Naive thymus-derived CD8-positive, alpha-beta T cell (primary cell): ENCODE data around the gene CCNO. TPM values are rescaled to one million over a fixed set of nuclear protein-coding genes. Genes with fewer than 3 reads are reported as not detected.

ENCODE experiments used
- ATAC-seq, 2 donors: fragments of 150-1000 bp; cut with Tn5 transposase in 1 of 2; sonication (Bioruptor Pico), chemical (Tn5 transposase) in 1 of 2; 1 replicate in 1 of 2; 2 replicates in 1 of 2; pipeline ENCODE4 v1.10.0; 2021; ENCODE audit warnings: mild to moderate bottlenecking in 2 of 2, moderate library complexity in 2 of 2
- POLR2A ChIA-PET: fragments of 350-600 bp; sonication (Branson Sonifier 250); formaldehyde crosslinking; loops from one replicate; lab custom pipeline; 2021; ENCODE audit warnings: antibody characterized with exemption; lab: Charles Lee
- DNase-seq, 10 donors: peaks; one replicate each; pipeline versions ENCODE4 v3.0.0 to v3.0.0-alpha.2; 2020 to 2022
- H3K27ac Mint-ChIP-seq, 10 donors: one replicate each; pipeline ENCODE4 v1.8.0; 2020 to 2022; ENCODE audit warnings: mild to moderate bottlenecking in 10 of 10, mixed read lengths in 10 of 10, moderate library complexity in 4 of 10, inconsistent platforms in 1 of 10
- H3K27me3 Mint-ChIP-seq, 5 donors: one replicate each; pipeline ENCODE4 v1.8.0; 2021 to 2022; ENCODE audit warnings: mixed read lengths in 5 of 5
- H3K36me3 Mint-ChIP-seq, 3 donors: one replicate each; pipeline ENCODE4 v1.8.0; 2020 to 2022; ENCODE audit warnings: mixed read lengths in 3 of 3, mild to moderate bottlenecking in 2 of 3, inconsistent platforms in 1 of 3
- H3K4me1 Mint-ChIP-seq, 4 donors: one replicate each; pipeline ENCODE4 v1.8.0; 2021 to 2022; ENCODE audit warnings: mixed read lengths in 4 of 4
- H3K4me3 Mint-ChIP-seq, 10 donors: one replicate each; pipeline ENCODE4 v1.8.0; 2020 to 2022; ENCODE audit warnings: mild to moderate bottlenecking in 10 of 10, mixed read lengths in 10 of 10, moderate library complexity in 6 of 10, inconsistent platforms in 1 of 10
- H3K9me3 Mint-ChIP-seq, 9 donors: one replicate each; pipeline ENCODE4 v1.8.0; 2020 to 2022; ENCODE audit warnings: mixed read lengths in 9 of 9, mild to moderate bottlenecking in 3 of 9, inconsistent platforms in 1 of 9, moderate library complexity in 1 of 9
- polyA plus RNA-seq, 3 donors: library from polyadenylated mRNA; unstranded; fragments of 300-500 nt; fragmentation: Illumina TruSeq; gene quantifications; one replicate each; pipeline ENCODE4 v1.2.3, GENCODE V29; 2021
- total RNA-seq, 8 experiments: library from RNA in 2 of 8; stranded (reverse) in 2 of 8; gene quantifications; one replicate each; pipeline ENCODE4 v1.2.3 and lab custom pipeline; 2021 to 2026

Gene CCNO
- total and polyA plus RNA-seq, 5 experiments from 2014 or later = not detected

DNA sequence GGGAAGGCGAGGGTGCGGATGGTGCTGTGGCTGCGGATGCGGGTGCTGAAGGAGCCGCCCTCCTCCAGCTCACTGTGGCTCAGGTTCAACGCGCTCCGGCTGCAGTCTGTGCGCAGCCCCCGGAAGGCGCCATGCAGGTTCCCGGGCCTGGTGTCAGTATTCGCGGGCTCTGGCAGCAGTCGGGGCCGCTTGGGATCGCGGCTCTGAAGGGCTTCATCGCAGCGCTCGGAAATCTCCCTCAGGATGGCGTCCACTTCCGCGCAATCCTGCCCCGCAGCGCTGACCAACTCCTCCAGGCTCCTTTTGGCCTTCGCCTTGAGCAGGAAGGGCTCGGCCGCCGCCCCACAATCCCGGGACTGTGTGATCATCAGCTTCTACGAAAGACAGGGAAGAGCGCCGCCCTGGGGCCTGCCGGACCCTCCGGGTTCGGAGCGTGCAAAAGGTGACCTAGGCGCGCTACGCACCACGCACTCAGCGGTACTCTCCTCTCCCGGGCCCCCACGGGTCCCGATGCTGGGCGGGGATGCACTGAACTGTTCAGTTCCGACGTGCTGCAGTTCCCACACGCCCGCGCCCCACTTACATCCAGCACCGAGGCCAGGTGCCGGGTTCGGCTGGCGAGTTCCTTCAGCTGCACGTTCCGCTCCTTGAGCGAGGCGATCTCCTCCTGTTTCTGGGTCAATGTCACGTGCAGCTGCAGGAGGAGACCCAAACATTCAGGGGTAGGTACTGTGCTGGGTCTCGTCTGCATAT is 12.8 kb downstream of the CCNO start:
- ATAC-seq = peak; percentile 49 to 51
- peak overlapping the region in 1 of 10 donors; percentile 50 for H3K27ac Mint-ChIP-seq

DNA sequence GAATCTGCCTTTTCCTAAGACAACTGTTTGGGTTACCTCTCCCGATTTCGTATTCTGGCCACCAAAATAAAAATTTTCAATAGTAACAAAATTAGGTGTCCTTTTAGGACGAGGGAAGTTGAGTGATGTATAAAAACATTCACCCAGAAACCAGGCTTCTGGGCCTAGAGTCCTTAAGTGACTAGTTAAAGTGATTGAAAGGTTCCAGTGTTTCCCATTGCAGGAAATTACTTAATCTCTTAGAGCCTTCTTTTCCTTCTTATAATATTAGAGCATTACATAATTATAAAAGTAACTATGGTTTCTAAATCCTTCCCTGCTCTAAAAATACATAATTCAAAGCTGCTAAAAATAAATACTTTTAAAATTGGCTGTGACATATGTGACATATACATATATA is 13.6 kb downstream of the CCNO start:
- Mint-ChIP-seq H3K27me3 (peaks cover 43 to 82% (median 63%) of the 10 kb centered on the region in 5 donors), H3K9me3 (peaks cover 0 to 4% (median 0%) of the 10 kb centered on the region in 9 donors), H3K4me1 (peaks cover 15 to 34% (median 32%) of the 10 kb centered on the region in 4 donors), H3K4me3 (peak overlapping the region in 6 of 10 donors; percentile 70 to 80 (median 74)), H3K27ac (no peak overlapping the region), H3K36me3 (peaks cover 0 to 2% (median 0%) of the 10 kb centered on the region in 3 donors)
- ATAC-seq (no peak), DNase-seq (no peak)
- POLR2A ChIA-PET = interaction anchor here (1.4 kb wide), 1 partner anchor 12 kb away, joined by 6 read pairs; no protein-coding TSS in a partner anchor

More for the DNA sequence above, 12.8 kb downstream of the CCNO start:
- Mint-ChIP-seq H3K36me3 (peaks cover 0 to 2% (median 0%) of the 10 kb centered on the region in 3 donors), H3K4me3 (peak overlapping the region; percentile 58 to 81 (median 74)), H3K27me3 (peaks cover 48 to 91% (median 72%) of the 10 kb centered on the region in 5 donors), H3K4me1 (peaks cover 15 to 35% (median 32%) of the 10 kb centered on the region in 4 donors), H3K9me3 (peaks cover 0 to 4% (median 0%) of the 10 kb centered on the region in 9 donors)
- POLR2A ChIA-PET = interaction anchor here (1.4 kb wide), 1 partner anchor 11 kb away, joined by 6 read pairs; no protein-coding TSS in a partner anchor
- DNase-seq = peak in 1 of 10 donors; percentile 23

DNA sequence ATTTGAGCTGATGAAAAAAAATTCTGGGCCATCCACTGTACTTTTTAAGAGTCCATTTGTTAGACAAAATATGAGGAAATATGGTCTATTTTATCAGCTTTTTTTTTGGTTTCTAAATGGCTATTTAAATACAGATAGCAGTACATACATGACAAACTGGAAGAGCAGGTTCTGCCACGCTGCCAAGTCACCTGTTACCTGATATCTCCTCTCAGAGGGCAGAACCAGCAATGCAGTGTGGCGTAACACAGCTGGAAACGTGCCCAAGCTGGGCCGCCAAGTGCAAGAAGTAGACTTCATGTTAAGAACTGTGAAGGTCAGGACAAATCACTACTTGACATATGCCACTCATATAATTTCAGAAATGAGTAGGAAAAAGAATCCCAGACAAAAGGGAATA is 14.4 kb downstream of the CCNO start:
- Mint-ChIP-seq H3K36me3 (peaks cover 0 to 2% (median 0%) of the 10 kb centered on the region in 3 donors), H3K27me3 (peaks cover 35 to 74% (median 55%) of the 10 kb centered on the region in 5 donors), H3K9me3 (peaks cover 0 to 4% (median 0%) of the 10 kb centered on the region in 9 donors), H3K4me1 (peaks cover 15 to 33% (median 30%) of the 10 kb centered on the region in 4 donors), H3K4me3 (no peak overlapping the region), H3K27ac (peak overlapping the region in 1 of 10 donors; percentile 16)
- POLR2A ChIA-PET = interaction anchor here (0.6 kb wide), 1 partner anchor 739 kb away, joined by 3 read pairs; no protein-coding TSS in a partner anchor
- no peak for ATAC-seq
- DNase-seq = no peak

DNA sequence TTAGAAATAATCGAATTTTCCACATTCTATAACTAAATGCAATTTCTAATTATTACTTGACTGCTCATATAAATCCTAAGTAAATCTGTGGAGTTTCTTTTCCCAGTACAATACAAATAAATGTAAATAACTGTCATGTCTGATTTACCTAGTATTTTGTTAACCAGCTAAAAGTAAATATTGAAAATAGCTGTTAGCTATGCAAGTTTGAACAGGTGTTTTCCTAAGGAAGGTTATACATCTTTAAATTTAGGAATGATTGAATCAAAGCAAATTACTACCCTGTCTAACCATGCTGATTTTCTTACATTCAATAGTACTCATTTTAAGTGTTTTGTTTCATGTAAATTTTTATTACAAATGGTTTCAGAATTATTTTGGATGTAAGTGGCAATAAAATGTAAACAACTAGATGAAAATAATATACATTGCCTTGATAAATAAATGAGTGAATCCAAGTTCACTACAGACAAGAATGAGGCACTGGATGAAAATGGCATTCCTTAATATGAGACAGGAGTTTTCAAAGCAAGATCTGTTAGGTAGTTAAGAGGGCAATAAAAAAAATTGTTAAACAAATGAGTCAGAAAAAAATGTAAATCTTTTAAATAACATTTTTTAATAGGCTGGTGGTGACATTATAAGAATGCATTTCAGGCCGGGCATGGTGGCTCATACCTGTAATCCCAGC is 22.1 kb downstream of the CCNO start:
- Mint-ChIP-seq H3K27ac (no peak overlapping the region), H3K27me3 (peaks cover 10 to 22% (median 13%) of the 10 kb centered on the region in 5 donors), H3K9me3 (no peaks in the 10 kb centered on the region), H3K36me3 (no peaks in the 10 kb centered on the region), H3K4me1 (no peaks in the 10 kb centered on the region), H3K4me3 (no peak overlapping the region)
- POLR2A ChIA-PET = no interaction called here
- ATAC-seq (no peak), DNase-seq (no peak)

DNA sequence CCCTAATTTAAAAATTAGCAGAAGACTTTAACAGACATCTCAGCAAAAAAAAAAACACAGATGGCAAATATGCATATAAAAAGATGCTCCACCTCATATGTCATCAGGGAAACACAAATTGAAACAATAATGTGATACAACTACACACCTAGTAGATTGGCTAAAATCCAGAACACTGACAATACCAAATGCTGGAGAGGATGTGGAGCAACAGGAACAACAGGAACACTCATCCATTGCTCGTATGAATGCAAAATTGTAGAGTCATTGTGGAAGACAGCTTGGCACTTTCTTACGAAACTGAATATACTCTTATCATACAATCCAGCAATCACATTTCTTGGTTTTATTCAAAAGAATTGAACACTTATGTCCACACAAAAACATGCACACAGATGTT is 28.4 kb downstream of the CCNO start:
- H3K4me1 Mint-ChIP-seq = no peaks in the 10 kb centered on the region
- POLR2A ChIA-PET = no interaction called here
- peaks cover 23 to 53% (median 30%) of the 10 kb centered on the region in 5 donors for H3K27me3 Mint-ChIP-seq
- ATAC-seq = no peak
- H3K27ac Mint-ChIP-seq = no peak overlapping the region
- H3K9me3 Mint-ChIP-seq = peaks cover 0 to 5% (median 0%) of the 10 kb centered on the region in 9 donors
- H3K36me3 Mint-ChIP-seq = peaks cover 0 to 3% (median 0%) of the 10 kb centered on the region in 3 donors
- H3K4me3 Mint-ChIP-seq = no peak overlapping the region
- DNase-seq = no peak

DNA sequence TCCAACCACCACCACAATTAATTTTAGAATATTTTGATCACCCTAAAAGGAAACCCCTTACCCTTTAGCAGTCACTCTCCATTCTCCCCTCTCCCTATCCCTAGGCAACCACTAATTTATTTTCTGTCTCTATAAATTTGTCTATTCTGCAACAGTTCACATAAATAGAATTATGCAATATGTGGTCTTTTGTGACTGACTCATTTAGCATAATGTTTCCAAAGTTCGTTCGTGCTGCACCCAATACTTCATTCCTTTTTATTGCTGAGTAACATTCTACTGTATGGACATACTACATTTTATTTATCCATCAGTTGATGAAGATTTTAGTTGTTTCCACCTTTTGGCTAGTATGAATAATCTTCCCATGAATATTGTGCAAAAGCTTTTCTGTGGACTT is 42.2 kb downstream of the CCNO start:
- H3K27me3 Mint-ChIP-seq = peaks cover 25 to 60% (median 53%) of the 10 kb centered on the region in 5 donors
- H3K4me1 Mint-ChIP-seq = no peaks in the 10 kb centered on the region
- H3K36me3 Mint-ChIP-seq = no peaks in the 10 kb centered on the region
- no peak overlapping the region for H3K27ac Mint-ChIP-seq
- ATAC-seq (no peak), DNase-seq (no peak)
- no peaks in the 10 kb centered on the region for H3K9me3 Mint-ChIP-seq
- H3K4me3 Mint-ChIP-seq = no peak overlapping the region
- POLR2A ChIA-PET = no interaction called here

DNA sequence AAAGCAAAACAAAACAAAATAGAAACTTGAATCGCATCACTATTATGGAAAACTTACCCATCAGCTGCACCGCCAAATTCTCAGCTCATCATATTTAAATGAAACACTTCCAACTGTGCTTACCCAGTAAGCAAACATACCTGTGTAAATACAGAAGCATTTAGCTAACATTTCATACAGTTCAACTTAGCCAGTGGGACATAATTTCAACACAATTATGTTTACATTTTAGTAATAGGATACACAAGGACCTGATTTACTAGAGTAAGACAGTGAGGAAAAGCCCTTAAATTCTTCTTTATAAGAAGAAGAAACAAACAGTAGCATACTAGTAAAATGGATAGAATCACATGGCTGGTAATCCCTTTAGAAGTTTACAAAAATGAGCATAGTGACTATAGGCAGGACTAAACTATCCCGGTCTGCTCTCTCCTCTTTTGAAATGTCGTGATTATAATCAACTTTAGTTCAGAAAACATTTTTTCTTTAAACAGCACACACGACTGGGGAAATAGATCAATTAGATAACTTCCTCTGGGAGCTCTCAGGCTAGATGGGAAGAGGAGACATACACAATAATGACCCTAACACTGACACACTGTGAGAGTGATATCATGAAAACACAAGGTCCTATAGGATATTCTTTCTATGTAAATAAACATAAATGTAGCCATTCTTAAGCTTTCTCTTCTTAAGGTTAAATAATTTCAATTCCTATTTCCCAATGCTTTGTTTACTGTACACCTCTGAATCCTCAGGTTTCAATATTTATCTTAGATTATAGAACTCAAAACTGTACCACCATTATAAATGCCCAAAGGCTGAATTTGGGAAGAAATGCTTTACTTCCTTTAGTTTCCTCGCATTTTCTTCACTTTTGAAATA is 44.5 kb downstream of the CCNO start:
- POLR2A ChIA-PET = no interaction called here
- no peaks in the 10 kb centered on the region for H3K36me3 Mint-ChIP-seq
- H3K27ac Mint-ChIP-seq = no peak overlapping the region
- no peaks in the 10 kb centered on the region for H3K9me3 Mint-ChIP-seq
- no peaks in the 10 kb centered on the region for H3K4me1 Mint-ChIP-seq
- DNase-seq (no peak), ATAC-seq (no peak)
- H3K27me3 Mint-ChIP-seq = peaks cover 34 to 73% (median 58%) of the 10 kb centered on the region in 5 donors
- no peak overlapping the region for H3K4me3 Mint-ChIP-seq

DNA sequence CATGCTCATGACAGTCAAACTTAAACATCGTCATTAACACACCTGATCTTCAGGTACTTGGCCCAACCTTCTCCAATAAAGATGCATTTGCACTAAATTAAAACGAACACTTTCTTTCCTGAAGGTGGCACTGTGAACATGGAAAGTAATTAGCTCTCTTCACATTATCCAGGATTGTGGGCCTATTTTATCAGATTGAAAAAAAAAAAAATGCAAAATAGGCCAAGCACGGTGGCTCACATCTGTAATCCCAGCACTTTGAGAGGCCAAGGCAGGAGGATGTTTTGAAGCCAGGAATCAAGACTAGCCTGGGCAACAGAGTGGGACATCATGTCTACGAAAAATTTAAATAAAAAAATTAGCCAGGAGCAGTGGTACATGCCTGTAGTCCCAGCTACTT is 46.0 kb downstream of the CCNO start:
- DNase-seq = no peak
- peaks cover 28 to 69% (median 53%) of the 10 kb centered on the region in 5 donors for H3K27me3 Mint-ChIP-seq
- H3K4me1 Mint-ChIP-seq = no peaks in the 10 kb centered on the region
- H3K36me3 Mint-ChIP-seq = peaks cover 0 to 5% (median 4%) of the 10 kb centered on the region in 3 donors
- POLR2A ChIA-PET = no interaction called here
- peaks cover 0 to 8% (median 0%) of the 10 kb centered on the region in 9 donors for H3K9me3 Mint-ChIP-seq
- no peak overlapping the region for H3K4me3 Mint-ChIP-seq
- no peak overlapping the region for H3K27ac Mint-ChIP-seq
- ATAC-seq = no peak

Other genes with a start within 250 kb of the CCNO start
- not detected for gene ESM1, start 248.0 kb downstream of the CCNO start, total RNA-seq
- under 1 TPM in 2 of 3 donors, not detected in 1; 0.11 to 0.59 TPM for gene ESM1, start 248.0 kb downstream of the CCNO start, polyA plus RNA-seq
- gene GZMK, start 209.4 kb downstream of the CCNO start, total RNA-seq = 1 to 10 TPM; 4.9 to 8.5 TPM
- 100 to 1,000 TPM in 1 of 3 donors, 10 to 100 TPM in 2; 10.1 to 227 (median 21.2) TPM for gene GZMK, start 209.4 kb downstream of the CCNO start, polyA plus RNA-seq
- gene GZMA, start 131.0 kb downstream of the CCNO start, total RNA-seq = 1 to 10 TPM; 5.4 to 7.3 TPM
- 100 to 1,000 TPM in 1 of 3 donors, 10 to 100 TPM in 2; 12.6 to 713 (median 35.7) TPM for gene GZMA, start 131.0 kb downstream of the CCNO start, polyA plus RNA-seq
- not detected for gene GPX8, start 73.4 kb downstream of the CCNO start, total RNA-seq
- gene GPX8, start 73.4 kb downstream of the CCNO start, polyA plus RNA-seq = not detected
- not detected for gene CDC20B, start 60.4 kb downstream of the CCNO start, total RNA-seq
- not detected for gene CDC20B, start 60.4 kb downstream of the CCNO start, polyA plus RNA-seq
- not detected for gene MCIDAS, start 6.3 kb downstream of the CCNO start, total RNA-seq
- not detected for gene MCIDAS, start 6.3 kb downstream of the CCNO start, polyA plus RNA-seq
- gene DHX29, start 74.1 kb upstream of the CCNO start, total RNA-seq = 10 to 100 TPM; 19.9 to 23.9 TPM
- gene DHX29, start 74.1 kb upstream of the CCNO start, polyA plus RNA-seq = 10 to 100 TPM; 14.3 to 16.0 (median 15.4) TPM
- 10 to 100 TPM; 69.2 to 79.9 TPM for gene MTREX, start 74.4 kb upstream of the CCNO start, total RNA-seq
- gene MTREX, start 74.4 kb upstream of the CCNO start, polyA plus RNA-seq = 10 to 100 TPM; 24.3 to 35.8 (median 27.4) TPM